ENCODE data around the gene PRKAB2.

Gene PRKAB2

GRCh38 chr1:147209825-147210821 is 37.9 kb upstream of the PRKAB2 start:
- H3K4me3 ChIP-seq, result no peak overlapping the region
- no peaks in the 10 kb centered on the region for H3K9me3 ChIP-seq
- H3K27ac ChIP-seq, result no peak overlapping the region
- TF ChIP-seq CTCF (IDR thresholded peaks at IDR 0.05), result no peak
- H3K4me1 ChIP-seq, result no peaks in the 10 kb centered on the region
- DNase-seq, result no peak
- no peaks in the 10 kb centered on the region for H3K27me3 ChIP-seq
- intact Hi-C loops (cut with DNase I; ENCODE audit: low total_unique reads), result no loop called here
- H3K36me3 ChIP-seq, result peaks cover 0 to 8% (median 7%) of the 10 kb centered on the region in 3 donors

GRCh38 chr1:147208619-147209018 is 36.3 kb upstream of the PRKAB2 start:
- no peaks in the 10 kb centered on the region for H3K9me3 ChIP-seq
- intact Hi-C loops (cut with DNase I; ENCODE audit: low total_unique reads), result no loop called here
- no peak for TF ChIP-seq CTCF (IDR thresholded peaks at IDR 0.05)
- no peaks in the 10 kb centered on the region for H3K27me3 ChIP-seq
- H3K27ac ChIP-seq, result no peak overlapping the region
- no peak overlapping the region for H3K4me3 ChIP-seq
- no peaks in the 10 kb centered on the region for H3K4me1 ChIP-seq
- DNase-seq, result no peak
- peaks cover 0 to 8% (median 7%) of the 10 kb centered on the region in 3 donors for H3K36me3 ChIP-seq

GRCh38 chr1:147207192-147207591 is 34.9 kb upstream of the PRKAB2 start:
- DNase-seq, result no peak
- intact Hi-C loops (cut with DNase I; ENCODE audit: low total_unique reads), result no loop called here
- Histone ChIP-seq H3K27me3 (no peaks in the 10 kb centered on the region), H3K27ac (no peak overlapping the region), H3K4me3 (no peak overlapping the region), H3K4me1 (no peaks in the 10 kb centered on the region), H3K9me3 (no peaks in the 10 kb centered on the region), H3K36me3 (peaks cover 0 to 7% (median 6%) of the 10 kb centered on the region in 3 donors)
- no peak for TF ChIP-seq CTCF (IDR thresholded peaks at IDR 0.05)

GRCh38 chr1:147204080-147204479 is 31.8 kb upstream of the PRKAB2 start:
- intact Hi-C loops (cut with DNase I; ENCODE audit: low total_unique reads), result no loop called here
- H3K4me1 ChIP-seq, result no peaks in the 10 kb centered on the region
- no peak overlapping the region for H3K27ac ChIP-seq
- no peaks in the 10 kb centered on the region for H3K27me3 ChIP-seq
- TF ChIP-seq CTCF (IDR thresholded peaks at IDR 0.05), result no peak
- no peak overlapping the region for H3K4me3 ChIP-seq
- H3K36me3 ChIP-seq, result no peaks in the 10 kb centered on the region
- no peak for DNase-seq
- no peaks in the 10 kb centered on the region for H3K9me3 ChIP-seq

GRCh38 chr1:147202576-147202975 is 30.3 kb upstream of the PRKAB2 start:
- no peak overlapping the region for H3K27ac ChIP-seq
- H3K9me3 ChIP-seq, result no peaks in the 10 kb centered on the region
- no peaks in the 10 kb centered on the region for H3K4me1 ChIP-seq
- no peak for TF ChIP-seq CTCF (IDR thresholded peaks at IDR 0.05)
- H3K27me3 ChIP-seq, result no peaks in the 10 kb centered on the region
- no peak overlapping the region for H3K4me3 ChIP-seq
- no peaks in the 10 kb centered on the region for H3K36me3 ChIP-seq
- intact Hi-C loops (cut with DNase I; ENCODE audit: low total_unique reads), result no loop called here
- DNase-seq, result no peak
